ENCODE data around the gene DYNLRB1.
"Not testable (repeated sequence)": the region's sequence is repeated elsewhere in the genome, so short reads cannot be mapped to it uniquely, and the experiment has no call there.

The DYNLRB1 gene

DNA sequence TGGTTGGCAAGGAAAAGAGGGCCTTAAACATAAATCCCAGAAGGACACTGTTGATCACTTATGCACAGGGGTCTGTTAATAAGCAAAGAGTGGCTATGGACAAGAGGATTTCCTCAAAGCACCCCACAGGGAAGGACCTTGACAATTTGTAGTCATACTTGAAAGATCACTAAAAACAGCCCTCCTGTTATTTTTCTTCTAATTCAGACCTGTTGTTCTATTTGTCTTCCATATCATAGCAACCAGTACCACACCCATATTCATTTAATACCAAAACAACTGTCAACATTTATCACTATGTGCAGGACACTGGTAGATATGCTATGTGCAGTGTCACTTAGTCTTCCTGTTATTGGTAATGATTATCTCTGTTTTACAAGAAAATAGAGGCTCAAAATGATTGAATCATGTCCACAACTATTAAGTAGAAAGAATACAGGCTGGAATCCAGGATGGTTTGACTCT, 3.2 kb upstream of the DYNLRB1 start:
- H3K27me3 ChIP-seq (ENCODE audit: insufficient read depth, low read length, poor library complexity), result no peaks in the 10 kb centered on the region
- H2AK5ac ChIP-seq (ENCODE audit: low read length), result no peak overlapping the region
- H2BK5ac ChIP-seq (ENCODE audit: low read length), result no peak overlapping the region
- H3K23ac ChIP-seq (ENCODE audit: low read length), result no peak overlapping the region
- H4K8ac ChIP-seq (ENCODE audit: low read depth, low read length), result no peak overlapping the region
- H3K79me1 ChIP-seq (ENCODE audit: low read length), result no peaks in the 10 kb centered on the region
- H3K27ac ChIP-seq (ENCODE audit: low read depth, low read length), result no peak overlapping the region
- no peak overlapping the region for H3K18ac ChIP-seq (ENCODE audit: low read length)
- H2BK120ac ChIP-seq (ENCODE audit: low read depth, low read length), result no peak overlapping the region
- no peak overlapping the region for H3K4me3 ChIP-seq (ENCODE audit: low read length)
- peaks cover 3% of the 10 kb centered on the region for H3K79me2 ChIP-seq (ENCODE audit: control insufficient read depth, insufficient read depth, low read length)
- H2BK15ac ChIP-seq (replicated peaks; ENCODE audit: low read depth), result no peak overlapping the region
- peaks cover 3% of the 10 kb centered on the region for H3K36me3 ChIP-seq (ENCODE audit: control insufficient read depth, insufficient read depth, low read length)
- H3K9ac ChIP-seq (ENCODE audit: low read length), result no peak overlapping the region
- H3K4me1 ChIP-seq (ENCODE audit: control insufficient read depth, low read depth, low read length), result no peaks in the 10 kb centered on the region
- H3K4ac ChIP-seq (ENCODE audit: low read depth, low read length), result no peak overlapping the region
- no peak overlapping the region for H3K4me2 ChIP-seq (ENCODE audit: low read length)
- H3K56ac ChIP-seq (ENCODE audit: low read length), result no peak overlapping the region
- H4K5ac ChIP-seq (ENCODE audit: low read length), result no peak overlapping the region
- no peak for DNase-seq

DNA sequence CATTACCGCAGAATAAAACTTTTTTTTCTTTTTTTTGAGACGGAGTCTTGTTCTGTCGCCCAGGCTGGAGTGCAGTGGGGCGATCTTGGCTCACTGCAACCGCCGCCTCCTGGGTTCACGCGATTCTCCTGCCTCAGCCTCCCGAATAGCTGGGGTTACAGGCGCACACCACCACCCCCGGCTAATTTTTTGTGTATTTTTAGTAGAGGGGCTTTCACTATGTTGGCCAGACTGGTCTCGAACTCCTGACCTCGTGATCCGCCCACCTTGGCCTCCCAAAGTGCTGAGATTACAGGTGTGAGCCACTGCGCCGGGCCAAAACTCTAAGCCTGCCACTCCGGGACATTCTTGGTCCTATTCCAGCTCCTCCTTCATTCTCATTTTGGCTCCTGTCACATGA, 2.2 kb upstream of the DYNLRB1 start:
- WGBS (ENCODE audit: extremely low coverage, insufficient coverage, low lambda C conversion rate), result no CpG with 5 or more reads among the region's 17 CpGs
- H3K79me2 ChIP-seq (ENCODE audit: control insufficient read depth, insufficient read depth, low read length); H2BK15ac ChIP-seq (replicated peaks; ENCODE audit: low read depth); H4K8ac ChIP-seq (ENCODE audit: low read depth, low read length); H3K23ac ChIP-seq (ENCODE audit: low read length); H3K36me3 ChIP-seq (ENCODE audit: control insufficient read depth, insufficient read depth, low read length); H3K4me1 ChIP-seq (ENCODE audit: control insufficient read depth, low read depth, low read length); H3K4ac ChIP-seq (ENCODE audit: low read depth, low read length); H3K9ac ChIP-seq (ENCODE audit: low read length); H2BK5ac ChIP-seq (ENCODE audit: low read length); H3K4me3 ChIP-seq (ENCODE audit: low read length); H2AK5ac ChIP-seq (ENCODE audit: low read length); DNase-seq; H3K27me3 ChIP-seq (ENCODE audit: insufficient read depth, low read length, poor library complexity); H2BK120ac ChIP-seq (ENCODE audit: low read depth, low read length); H3K18ac ChIP-seq (ENCODE audit: low read length); H3K4me2 ChIP-seq (ENCODE audit: low read length); H4K5ac ChIP-seq (ENCODE audit: low read length); H3K79me1 ChIP-seq (ENCODE audit: low read length); H3K27ac ChIP-seq (ENCODE audit: low read depth, low read length); H3K56ac ChIP-seq (ENCODE audit: low read length): not testable (repeated sequence)

DNA sequence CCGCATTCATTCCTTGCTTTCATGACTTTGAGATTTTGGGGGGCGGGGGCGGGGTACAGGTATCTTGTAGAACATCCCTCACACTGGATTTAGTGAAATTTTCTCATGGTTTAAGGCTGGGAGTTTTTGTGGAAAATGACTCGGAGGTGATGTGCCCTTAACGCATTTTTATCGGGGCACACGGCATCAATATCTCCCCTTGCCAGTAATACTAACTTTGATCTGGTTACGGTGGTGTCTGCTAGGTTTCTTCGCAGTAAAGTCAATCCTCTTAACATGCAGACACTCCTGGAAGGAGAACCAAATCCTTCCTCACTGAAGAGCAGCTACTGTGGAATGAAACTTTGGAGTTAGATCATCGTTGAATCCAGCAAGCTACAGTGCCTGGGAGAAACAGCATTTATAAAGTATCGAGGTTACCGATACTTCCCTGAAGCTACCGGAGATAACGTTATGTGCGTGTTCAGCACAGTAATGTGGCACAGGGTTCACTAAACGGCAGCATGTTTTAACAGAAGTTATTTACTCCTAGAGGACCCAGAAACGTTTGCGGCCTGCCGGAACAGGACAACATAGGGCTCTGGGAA, 1.2 kb upstream of the DYNLRB1 start:
- H3K4me2 ChIP-seq (ENCODE audit: low read length), result peak overlapping the region; percentile 34
- no peaks in the 10 kb centered on the region for H3K4me1 ChIP-seq (ENCODE audit: control insufficient read depth, low read depth, low read length)
- H3K4me3 ChIP-seq (ENCODE audit: low read length), result peak overlapping the region; percentile 29
- H2BK120ac ChIP-seq (ENCODE audit: low read depth, low read length), result no peak overlapping the region
- H3K79me2 ChIP-seq (ENCODE audit: control insufficient read depth, insufficient read depth, low read length), result peaks cover 9% of the 10 kb centered on the region
- DNase-seq, result no peak
- H3K4ac ChIP-seq (ENCODE audit: low read depth, low read length), result no peak overlapping the region
- WGBS (ENCODE audit: extremely low coverage, insufficient coverage, low lambda C conversion rate), result no CpG with 5 or more reads among the region's 19 CpGs
- H2AK5ac ChIP-seq (ENCODE audit: low read length), result no peak overlapping the region
- no peak overlapping the region for H3K18ac ChIP-seq (ENCODE audit: low read length)
- H2BK5ac ChIP-seq (ENCODE audit: low read length), result no peak overlapping the region
- H3K79me1 ChIP-seq (ENCODE audit: low read length), result no peaks in the 10 kb centered on the region
- H2BK15ac ChIP-seq (replicated peaks; ENCODE audit: low read depth), result no peak overlapping the region
- H3K27ac ChIP-seq (ENCODE audit: low read depth, low read length), result no peak overlapping the region
- H4K8ac ChIP-seq (ENCODE audit: low read depth, low read length), result no peak overlapping the region
- H3K56ac ChIP-seq (ENCODE audit: low read length), result peak overlapping the region; percentile 73
- no peaks in the 10 kb centered on the region for H3K36me3 ChIP-seq (ENCODE audit: control insufficient read depth, insufficient read depth, low read length)
- H3K9ac ChIP-seq (ENCODE audit: low read length), result peak overlapping the region; percentile 96
- H3K23ac ChIP-seq (ENCODE audit: low read length), result peak overlapping the region; percentile 12
- H3K27me3 ChIP-seq (ENCODE audit: insufficient read depth, low read length, poor library complexity), result no peaks in the 10 kb centered on the region
- H4K5ac ChIP-seq (ENCODE audit: low read length), result no peak overlapping the region

DNA sequence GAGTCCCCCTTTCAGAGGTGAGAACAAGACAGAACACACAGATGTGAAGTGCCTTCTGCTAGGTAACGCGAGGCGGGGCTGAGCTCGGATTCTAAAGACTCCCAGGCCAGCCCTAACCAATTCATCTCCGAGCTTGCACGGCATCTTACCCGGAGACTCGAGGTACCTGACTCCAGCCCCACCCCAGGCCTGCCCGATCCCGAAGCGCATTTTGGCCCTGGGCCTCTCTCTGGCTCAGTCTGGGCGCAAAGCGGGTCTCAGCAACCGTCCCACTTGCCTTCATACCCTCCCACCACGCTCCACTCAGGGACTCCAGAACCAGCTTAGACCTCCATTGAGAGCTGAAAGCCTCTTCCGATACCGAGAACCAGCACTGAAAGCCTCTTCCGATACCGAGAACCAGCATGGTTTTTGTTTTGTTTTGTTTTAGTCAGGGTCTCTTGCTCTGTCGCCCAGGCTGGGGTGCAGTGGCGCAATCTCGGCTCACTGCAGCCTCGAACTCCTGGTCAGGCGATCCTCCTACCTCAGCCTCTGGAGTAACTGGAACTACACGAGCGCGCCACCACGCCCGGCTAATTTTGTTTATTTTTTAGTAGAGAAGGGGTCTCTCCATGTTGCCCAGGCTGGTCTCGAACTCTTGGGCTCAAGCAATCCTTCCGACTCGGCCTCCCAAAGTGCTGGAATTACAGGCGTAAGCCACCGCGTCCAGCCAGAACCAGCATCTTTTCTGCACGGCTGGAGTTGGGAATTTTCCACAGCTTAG, 557 bp upstream of the DYNLRB1 start:
- H2AK5ac ChIP-seq (ENCODE audit: low read length), result no peak overlapping the region
- H4K8ac ChIP-seq (ENCODE audit: low read depth, low read length), result no peak overlapping the region
- H3K79me1 ChIP-seq (ENCODE audit: low read length), result no peaks in the 10 kb centered on the region
- no peak overlapping the region for H2BK120ac ChIP-seq (ENCODE audit: low read depth, low read length)
- no peak overlapping the region for H2BK5ac ChIP-seq (ENCODE audit: low read length)
- WGBS (ENCODE audit: extremely low coverage, insufficient coverage, low lambda C conversion rate), result no CpG with 5 or more reads among the region's 36 CpGs
- peak overlapping the region; percentile 86 for H3K4me3 ChIP-seq (ENCODE audit: low read length)
- H3K56ac ChIP-seq (ENCODE audit: low read length), result peak overlapping the region; percentile 74
- H3K4me1 ChIP-seq (ENCODE audit: control insufficient read depth, low read depth, low read length), result no peaks in the 10 kb centered on the region
- H3K9ac ChIP-seq (ENCODE audit: low read length), result peak overlapping the region; percentile 96
- H3K79me2 ChIP-seq (ENCODE audit: control insufficient read depth, insufficient read depth, low read length), result peaks cover 9% of the 10 kb centered on the region
- peak; percentile 95 for DNase-seq
- H3K4ac ChIP-seq (ENCODE audit: low read depth, low read length), result peak overlapping the region; percentile 70
- no peaks in the 10 kb centered on the region for H3K36me3 ChIP-seq (ENCODE audit: control insufficient read depth, insufficient read depth, low read length)
- H3K4me2 ChIP-seq (ENCODE audit: low read length), result peak overlapping the region; percentile 34
- no peaks in the 10 kb centered on the region for H3K27me3 ChIP-seq (ENCODE audit: insufficient read depth, low read length, poor library complexity)
- H3K23ac ChIP-seq (ENCODE audit: low read length), result peak overlapping the region; percentile 12
- H4K5ac ChIP-seq (ENCODE audit: low read length), result no peak overlapping the region
- no peak overlapping the region for H3K18ac ChIP-seq (ENCODE audit: low read length)
- peak overlapping the region; percentile 97 for H3K27ac ChIP-seq (ENCODE audit: low read depth, low read length)
- no peak overlapping the region for H2BK15ac ChIP-seq (replicated peaks; ENCODE audit: low read depth)

DNA sequence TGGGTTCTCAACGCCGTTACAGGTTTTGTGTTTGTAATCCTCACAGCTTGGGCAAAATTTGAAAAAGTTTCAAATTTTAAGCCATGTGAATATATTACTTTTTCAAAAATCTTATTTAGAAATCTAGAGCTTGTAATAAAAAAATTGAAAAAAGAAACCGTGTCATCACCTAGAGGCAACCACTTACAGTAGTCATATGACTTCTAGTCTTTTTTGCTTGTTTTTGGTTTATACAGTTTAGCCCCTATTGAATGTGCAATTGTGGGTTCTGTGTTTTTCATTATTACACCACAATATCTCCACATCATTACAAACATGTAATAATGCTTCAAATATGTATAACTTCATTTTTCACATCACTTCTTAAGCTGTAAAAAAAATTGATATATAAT, 888 bp downstream of the DYNLRB1 start:
- Histone ChIP-seq H3K4me3 (ENCODE audit: low read length) (peak overlapping the region; percentile 86), H3K27ac (ENCODE audit: low read depth, low read length) (no peak overlapping the region), H2AK5ac (ENCODE audit: low read length) (no peak overlapping the region), H2BK5ac (ENCODE audit: low read length) (no peak overlapping the region), H3K4ac (ENCODE audit: low read depth, low read length) (peak overlapping the region; percentile 76), H4K5ac (ENCODE audit: low read length) (no peak overlapping the region), H3K9ac (ENCODE audit: low read length) (peak overlapping the region; percentile 79), H3K79me1 (ENCODE audit: low read length) (no peaks in the 10 kb centered on the region), H3K36me3 (ENCODE audit: control insufficient read depth, insufficient read depth, low read length) (no peaks in the 10 kb centered on the region), H3K18ac (ENCODE audit: low read length) (peak overlapping the region; percentile 94), H3K79me2 (ENCODE audit: control insufficient read depth, insufficient read depth, low read length) (peaks cover 9% of the 10 kb centered on the region), H3K4me1 (ENCODE audit: control insufficient read depth, low read depth, low read length) (no peaks in the 10 kb centered on the region), H2BK15ac (replicated peaks; ENCODE audit: low read depth) (no peak overlapping the region), H4K8ac (ENCODE audit: low read depth, low read length) (no peak overlapping the region), H3K27me3 (ENCODE audit: insufficient read depth, low read length, poor library complexity) (no peaks in the 10 kb centered on the region), H3K56ac (ENCODE audit: low read length) (peak overlapping the region; percentile 74), H3K4me2 (ENCODE audit: low read length) (peak overlapping the region; percentile 53), H3K23ac (ENCODE audit: low read length) (no peak overlapping the region), H2BK120ac (ENCODE audit: low read depth, low read length) (no peak overlapping the region)
- no CpG with 5 or more reads among the region's 3 CpGs for WGBS (ENCODE audit: extremely low coverage, insufficient coverage, low lambda C conversion rate)
- DNase-seq, result no peak

All from mesendoderm (in vitro differentiated cells).